A549 treated with AZD9567 at 1 μM for 4 hours (cell line): ENCODE data around the gene MCL1. TPM values are rescaled to one million over a fixed set of nuclear protein-coding genes. Genes with fewer than 3 reads are reported as not detected.

Experiments used
- total RNA-seq: library from RNA; stranded (reverse); fragments of 200-300 nt; extraction: Qiagen RNA extraction; gene quantifications from 5 replicates; pipeline ENCODE4 v1.2.3, GENCODE V29; 2022; ENCODE audit not compliant: insufficient read depth

The MCL1 gene
- 219 to 292 TPM (median 269 TPM) in 5 replicates for total RNA-seq

GRCh38 chr1:150579110-150579944, at the start of gene MCL1:
Gene MCL1, minus strand, starts transcription at chr1:150579610. Its CDS starts 80 bp downstream, at chr1:150579530.

GRCh38 chr1:150548632-150549495, 30.5 kb downstream of the MCL1 start, which contains the start of gene ADAMTSL4:
Gene ADAMTSL4, plus strand, starts transcription at chr1:150549408. Its CDS starts 2,881 bp downstream, at chr1:150552289.

Other genes starting within 250 kb of the MCL1 start
- 13.0 to 13.3 TPM (median 13.1 TPM) in 5 replicates for gene RPRD2, start 215.5 kb downstream of the MCL1 start, total RNA-seq
- 18.0 to 22.2 TPM (median 20.4 TPM) in 5 replicates for gene TARS2, start 92.2 kb downstream of the MCL1 start, total RNA-seq
- 1.6 to 4.9 TPM (median 2.1 TPM) in 5 replicates for gene ECM1, start 71.5 kb downstream of the MCL1 start, total RNA-seq
- 0.17 to 0.22 TPM in 2 of 5 replicates, not detected in the others for gene FALEC, start 63.9 kb downstream of the MCL1 start, total RNA-seq
- gene ADAMTSL4, start 30.2 kb downstream of the MCL1 start, total RNA-seq, result 2.2 to 5.3 TPM (median 4.8 TPM) in 5 replicates
- 129 to 139 TPM (median 135 TPM) in 5 replicates for gene ENSA, start 50.0 kb upstream of the MCL1 start, total RNA-seq
- 12.1 to 20.9 TPM (median 15.5 TPM) in 5 replicates for gene GOLPH3L, start 117.5 kb upstream of the MCL1 start, total RNA-seq
- 5.3 to 15.3 TPM (median 6.8 TPM) in 5 replicates for gene HORMAD1, start 141.3 kb upstream of the MCL1 start, total RNA-seq
- 10.5 to 16.4 TPM (median 15.7 TPM) in 5 replicates for gene CTSS, start 186.2 kb upstream of the MCL1 start, total RNA-seq
- 1.6 to 2.2 TPM (median 1.7 TPM) in 5 replicates for gene CTSK, start 228.7 kb upstream of the MCL1 start, total RNA-seq